Neuron (in vitro differentiated cells): ENCODE results near the gene WDR1.

Experiments
- H2AFZ ChIP-seq: one replicate; pipeline ENCODE4 v1.6.1; 2013; ENCODE audit warnings: low read depth, mild to moderate bottlenecking, inconsistent platforms, low read length, moderate library complexity
- H3K27me3 ChIP-seq: one replicate; pipeline ENCODE4 v1.6.1; 2013; ENCODE audit warnings: low read length; ENCODE audit not compliant: insufficient read depth
- H3K36me3 ChIP-seq: one replicate; pipeline ENCODE4 v1.6.1; 2013; ENCODE audit warnings: low read length; ENCODE audit not compliant: insufficient read depth
- H3K4me1 ChIP-seq: one replicate; pipeline ENCODE4 v1.6.1; 2013; ENCODE audit warnings: low read length; ENCODE audit not compliant: insufficient read depth
- H3K4me3 ChIP-seq: 2 replicates; pipeline ENCODE4 v1.5.1; 2013; ENCODE audit warnings: mild to moderate bottlenecking, low read length, moderate library complexity
- H3K9me3 ChIP-seq: one replicate; pipeline ENCODE4 v1.6.1; 2013; ENCODE audit warnings: low read length

The WDR1 gene

GRCh38 chr4:10105920-10106319, 10.7 kb downstream of the WDR1 start:
- H3K9me3 ChIP-seq = no peaks in the 10 kb centered on the region
- no peaks in the 10 kb centered on the region for H3K27me3 ChIP-seq
- H3K4me1 ChIP-seq = peaks cover 48% of the 10 kb centered on the region
- H2AFZ ChIP-seq = no peak overlapping the region
- H3K36me3 ChIP-seq = peaks cover 54% of the 10 kb centered on the region
- no peak overlapping the region for H3K4me3 ChIP-seq

- Histone ChIP-seq H3K9me3 (no peaks in the 10 kb centered on the region), H3K4me3 (no peak overlapping the region), H3K27me3 (no peaks in the 10 kb centered on the region), H3K4me1 (peaks cover 48% of the 10 kb centered on the region), H2AFZ (no peak overlapping the region), H3K36me3 (peaks cover 54% of the 10 kb centered on the region)
These were observed 11.2 kb downstream of the WDR1 start for GRCh38 chr4:10105421-10105820.

DNA sequence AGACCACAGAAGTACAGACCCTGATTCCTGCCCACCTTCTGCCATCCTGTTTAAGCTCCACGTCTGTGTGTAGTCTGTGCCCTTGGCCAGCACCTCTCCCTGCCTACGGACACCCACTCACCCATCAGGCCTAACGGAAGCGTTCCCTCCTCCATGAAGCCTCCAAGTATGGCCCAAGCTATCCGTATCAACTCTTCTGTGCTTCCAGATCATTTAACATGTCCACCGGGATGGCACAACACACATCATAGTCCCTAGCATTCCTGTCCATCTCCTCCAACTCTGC, 11.7 kb downstream of the WDR1 start:
- H3K4me1 ChIP-seq = peaks cover 48% of the 10 kb centered on the region
- no peak overlapping the region for H3K4me3 ChIP-seq
- no peak overlapping the region for H2AFZ ChIP-seq
- no peaks in the 10 kb centered on the region for H3K9me3 ChIP-seq
- H3K36me3 ChIP-seq = peaks cover 53% of the 10 kb centered on the region
- no peaks in the 10 kb centered on the region for H3K27me3 ChIP-seq

- Histone ChIP-seq H3K4me1 (peaks cover 48% of the 10 kb centered on the region), H3K9me3 (no peaks in the 10 kb centered on the region), H3K36me3 (peaks cover 53% of the 10 kb centered on the region), H3K4me3 (no peak overlapping the region), H3K27me3 (no peaks in the 10 kb centered on the region), H2AFZ (no peak overlapping the region)
These were observed 12.2 kb downstream of the WDR1 start for GRCh38 chr4:10104211-10104990.

- Histone ChIP-seq H3K4me3 (no peak overlapping the region), H3K4me1 (peaks cover 48% of the 10 kb centered on the region), H2AFZ (no peak overlapping the region), H3K27me3 (no peaks in the 10 kb centered on the region), H3K9me3 (no peaks in the 10 kb centered on the region), H3K36me3 (peaks cover 54% of the 10 kb centered on the region)
These were observed 13.9 kb downstream of the WDR1 start for GRCh38 chr4:10102474-10103332.

GRCh38 chr4:10101671-10102473, 14.7 kb downstream of the WDR1 start:
- peaks cover 60% of the 10 kb centered on the region for H3K36me3 ChIP-seq
- no peak overlapping the region for H3K4me3 ChIP-seq
- H3K27me3 ChIP-seq = no peaks in the 10 kb centered on the region
- H3K4me1 ChIP-seq = peaks cover 41% of the 10 kb centered on the region
- H3K9me3 ChIP-seq = no peaks in the 10 kb centered on the region
- H2AFZ ChIP-seq = no peak overlapping the region

- peaks cover 36% of the 10 kb centered on the region for H3K4me1 ChIP-seq
These were observed 15.8 kb downstream of the WDR1 start for GRCh38 chr4:10100734-10101216.

DNA sequence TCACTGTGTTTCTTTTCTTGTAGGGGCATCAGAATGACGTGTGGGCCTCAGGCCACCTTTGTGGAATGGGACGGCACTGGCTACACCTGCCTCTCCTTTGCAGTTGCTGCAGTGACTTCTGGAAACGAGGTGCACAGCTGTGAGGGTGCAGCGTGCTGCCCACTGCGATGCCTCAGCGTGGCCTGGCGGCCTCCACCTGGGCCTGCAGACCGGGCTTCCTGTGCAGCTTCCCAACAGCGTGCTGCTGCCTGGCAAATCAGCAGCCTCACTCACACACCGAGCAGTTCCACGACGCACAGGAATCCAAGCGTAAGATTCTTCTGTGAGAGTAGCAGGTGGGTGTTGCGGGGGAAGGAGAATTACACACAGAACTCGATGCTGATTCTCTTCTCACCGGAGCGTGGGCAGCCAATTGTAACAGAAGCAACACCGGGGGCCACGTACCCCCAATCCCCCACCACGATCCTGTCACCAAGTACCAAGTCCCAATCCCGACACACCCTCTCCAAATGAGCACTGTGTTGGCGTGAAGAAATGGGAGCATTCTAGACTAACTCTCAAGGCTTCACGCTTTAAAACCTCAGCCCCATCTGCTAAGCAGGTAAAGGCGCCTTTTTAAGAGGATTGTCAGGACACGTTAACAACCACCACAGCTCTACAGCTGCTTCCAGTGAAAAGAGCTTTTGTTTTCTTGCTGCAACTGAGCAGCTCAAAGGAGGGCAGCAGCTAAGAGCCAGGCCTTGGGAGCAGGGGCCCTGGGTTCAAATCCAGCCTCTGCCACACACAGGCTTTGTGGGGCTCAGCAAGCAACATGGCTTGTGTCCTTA, 16.9 kb downstream of the WDR1 start:
- no peaks in the 10 kb centered on the region for H3K27me3 ChIP-seq
- no peak overlapping the region for H3K4me3 ChIP-seq
- no peaks in the 10 kb centered on the region for H3K9me3 ChIP-seq
- no peak overlapping the region for H2AFZ ChIP-seq
- peaks cover 28% of the 10 kb centered on the region for H3K4me1 ChIP-seq
- peaks cover 79% of the 10 kb centered on the region for H3K36me3 ChIP-seq

More at GRCh38 chr4:10100734-10101216, 15.8 kb downstream of the WDR1 start:
- Histone ChIP-seq H3K4me3 (no peak overlapping the region), H3K27me3 (no peaks in the 10 kb centered on the region), H3K9me3 (no peaks in the 10 kb centered on the region), H2AFZ (no peak overlapping the region), H3K36me3 (peaks cover 68% of the 10 kb centered on the region)

- Histone ChIP-seq H2AFZ (no peak overlapping the region), H3K36me3 (peaks cover 85% of the 10 kb centered on the region), H3K27me3 (no peaks in the 10 kb centered on the region), H3K4me3 (no peak overlapping the region), H3K9me3 (no peaks in the 10 kb centered on the region), H3K4me1 (peaks cover 19% of the 10 kb centered on the region)
These were observed 17.8 kb downstream of the WDR1 start for GRCh38 chr4:10098780-10099160.

DNA sequence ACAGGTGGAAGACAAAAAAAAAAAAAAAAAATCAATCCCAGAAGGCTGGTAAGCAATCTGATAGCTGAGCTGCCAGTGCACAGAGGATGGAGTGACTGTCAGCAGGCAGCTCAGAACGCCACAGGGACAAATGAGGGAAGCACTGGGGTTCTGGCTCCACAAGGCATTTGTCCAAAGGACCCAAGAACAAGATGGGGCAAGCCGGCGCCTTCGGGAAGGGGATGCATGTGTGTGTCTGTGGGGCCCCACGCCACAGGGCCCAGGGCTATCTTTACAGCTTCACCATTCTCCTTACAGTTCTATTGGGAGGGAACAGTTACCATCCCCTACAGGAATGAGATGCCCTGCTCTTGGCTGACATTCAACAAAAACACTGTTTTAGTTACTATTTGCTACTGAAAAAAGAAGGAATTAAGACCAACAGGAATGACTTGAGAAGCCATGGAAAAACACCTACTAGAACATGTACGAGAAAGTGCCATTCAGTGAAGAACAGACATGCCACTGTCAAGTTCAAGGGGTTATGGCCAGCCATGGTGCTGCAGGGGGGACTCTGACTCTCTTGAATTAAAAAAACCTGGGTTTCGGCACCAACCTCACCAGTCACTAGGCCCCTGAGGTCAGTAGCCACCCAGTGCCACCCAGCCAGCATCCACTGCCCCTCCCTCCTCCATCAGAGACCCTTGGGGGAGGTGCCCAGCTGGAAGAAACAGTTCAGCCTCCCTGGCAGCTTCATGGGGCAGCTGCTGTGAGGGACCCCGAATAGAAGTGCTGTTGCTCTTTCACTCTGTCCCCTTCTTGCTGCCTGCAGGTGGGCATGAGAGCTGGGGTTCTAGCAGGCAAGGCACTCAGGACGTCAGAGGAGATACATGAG, 18.5 kb downstream of the WDR1 start:
- Histone ChIP-seq H3K36me3 (peaks cover 91% of the 10 kb centered on the region), H3K9me3 (no peaks in the 10 kb centered on the region), H2AFZ (no peak overlapping the region), H3K4me1 (peaks cover 13% of the 10 kb centered on the region), H3K27me3 (no peaks in the 10 kb centered on the region), H3K4me3 (no peak overlapping the region)

- Histone ChIP-seq H3K9me3 (no peaks in the 10 kb centered on the region), H3K36me3 (peaks cover 95% of the 10 kb centered on the region), H3K4me1 (peaks cover under 1% of the 10 kb centered on the region), H2AFZ (no peak overlapping the region), H3K4me3 (no peak overlapping the region), H3K27me3 (no peaks in the 10 kb centered on the region)
These were observed 19.6 kb downstream of the WDR1 start for GRCh38 chr4:10096978-10097335.
